PC-9 (cell line): ENCODE data around the gene DET1.

ENCODE experiments used
- EZH2 ChIP-seq: fragments of 200-600 bp; sonication (generic); IDR thresholded peaks from 2 replicates; pipeline ENCODE4 v1.8.0; 2017; ENCODE audit warnings: antibody characterized with exemption, low read depth
- TF ChIP-seq, protein P1 (sequence below): fragments of 200-600 bp; sonication (generic); conservative IDR thresholded peaks from 2 replicates; pipeline ENCODE4 v1.6.1; 2017; ENCODE audit warnings: mixed run types, antibody characterized with exemption, mild to moderate bottlenecking, moderate library complexity

GRCh38 chr15:88529021-88529630, 17.4 kb downstream of the DET1 start:
- TF ChIP-seq, protein P1, sequence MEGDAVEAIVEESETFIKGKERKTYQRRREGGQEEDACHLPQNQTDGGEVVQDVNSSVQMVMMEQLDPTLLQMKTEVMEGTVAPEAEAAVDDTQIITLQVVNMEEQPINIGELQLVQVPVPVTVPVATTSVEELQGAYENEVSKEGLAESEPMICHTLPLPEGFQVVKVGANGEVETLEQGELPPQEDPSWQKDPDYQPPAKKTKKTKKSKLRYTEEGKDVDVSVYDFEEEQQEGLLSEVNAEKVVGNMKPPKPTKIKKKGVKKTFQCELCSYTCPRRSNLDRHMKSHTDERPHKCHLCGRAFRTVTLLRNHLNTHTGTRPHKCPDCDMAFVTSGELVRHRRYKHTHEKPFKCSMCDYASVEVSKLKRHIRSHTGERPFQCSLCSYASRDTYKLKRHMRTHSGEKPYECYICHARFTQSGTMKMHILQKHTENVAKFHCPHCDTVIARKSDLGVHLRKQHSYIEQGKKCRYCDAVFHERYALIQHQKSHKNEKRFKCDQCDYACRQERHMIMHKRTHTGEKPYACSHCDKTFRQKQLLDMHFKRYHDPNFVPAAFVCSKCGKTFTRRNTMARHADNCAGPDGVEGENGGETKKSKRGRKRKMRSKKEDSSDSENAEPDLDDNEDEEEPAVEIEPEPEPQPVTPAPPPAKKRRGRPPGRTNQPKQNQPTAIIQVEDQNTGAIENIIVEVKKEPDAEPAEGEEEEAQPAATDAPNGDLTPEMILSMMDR: no peak
- no peak for TF ChIP-seq EZH2
